B cell (primary cell): Measurements from ENCODE around the gene SELENOV. TPM values are rescaled to one million over a fixed set of nuclear protein-coding genes. Genes with fewer than 3 reads are reported as not detected.
A peak's percentile ranks its signal among the peaks of the same experiment; 100 is the strongest.

Experiments used
- ATAC-seq: fragments of 200-7000 bp; cut with Tn5 transposase; one replicate; pipeline ENCODE4 v1.10.0; 2021; ENCODE audit warnings: low read depth, mild to moderate bottlenecking, moderate number of reproducible peaks, moderate library complexity
- CTCF ChIA-PET: fragments of 350-600 bp; sonication (Branson Sonifier 250); formaldehyde crosslinking; loops from one replicate; lab custom pipeline; 2021; ENCODE audit warnings: antibody characterized with exemption, inconsistent platforms; lab: Charles Lee
- POLR2A ChIA-PET: fragments of 350-600 bp; sonication (Branson Sonifier 250); formaldehyde crosslinking; loops from one replicate; lab custom pipeline; 2021; ENCODE audit warnings: antibody characterized with exemption; lab: Charles Lee
- DNase-seq: peaks from one replicate; pipeline ENCODE4 v3.0.0; 2013
- H2AFZ ChIP-seq: 2 replicates; pipeline ENCODE4 v1.6.1; 2012; ENCODE audit warnings: mild to moderate bottlenecking, low read depth, low read length; ENCODE audit not compliant: insufficient read depth, poor library complexity, severe bottlenecking
- H3K27ac ChIP-seq, 2 donors: 1 replicate in 1 of 2; 2 replicates in 1 of 2; pipeline ENCODE4 v1.5.1; 2012 to 2013; ENCODE audit warnings: low read length in 2 of 2, mild to moderate bottlenecking in 2 of 2, moderate library complexity in 1 of 2
- H3K27me3 ChIP-seq, 4 experiments: fragments of 200-600 bp in 1 of 4; sonication (generic) in 1 of 4; replicated peaks in 1 of 4; 1 replicate in 2 of 4; 2 replicates in 2 of 4; pipeline versions ENCODE4 v1.6.1 to v1.7.0; 2013 to 2016; ENCODE audit warnings: low read length in 3 of 4, mild to moderate bottlenecking in 2 of 4, mixed read lengths in 1 of 4, moderate library complexity in 1 of 4; ENCODE audit not compliant: insufficient read depth in 4 of 4, control insufficient read depth in 3 of 4; ENCODE audit errors: control extremely low read depth in 1 of 4
- H3K36me3 ChIP-seq, 2 experiments: replicated peaks in 1 of 2; 1 replicate in 1 of 2; 2 replicates in 1 of 2; pipeline versions ENCODE4 v1.6.1 to v1.7.1; 2013; ENCODE audit warnings: low read length in 1 of 2; ENCODE audit not compliant: insufficient read depth in 2 of 2, control insufficient read depth in 1 of 2; ENCODE audit errors: control extremely low read depth in 1 of 2, extremely low read depth in 1 of 2
- H3K4me1 ChIP-seq, 2 donors: fragments of 200-600 bp in 1 of 2; sonication (generic) in 1 of 2; 1 replicate in 1 of 2; 2 replicates in 1 of 2; pipeline versions ENCODE4 v1.5.1 to v1.6.1; 2013 to 2017; ENCODE audit warnings: low read length in 2 of 2; ENCODE audit not compliant: control insufficient read depth in 2 of 2, insufficient read depth in 2 of 2
- H3K4me2 ChIP-seq: replicated peaks from 2 replicates; pipeline ENCODE3; 2012; ENCODE audit warnings: mild to moderate bottlenecking, low read depth, low read length; ENCODE audit not compliant: poor library complexity, severe bottlenecking
- H3K4me3 ChIP-seq, 5 experiments: fragments of 200-600 bp in 1 of 5; sonication (generic) in 1 of 5; 1 replicate in 3 of 5; 2 replicates in 2 of 5; pipeline versions ENCODE4 v1.5.1 to v1.7.0; 2011 to 2016; ENCODE audit warnings: low read length in 4 of 5, mild to moderate bottlenecking in 4 of 5, low read depth in 2 of 5, control low read depth in 1 of 5, moderate library complexity in 1 of 5; ENCODE audit not compliant: insufficient read depth in 1 of 5; ENCODE audit errors: control extremely low read depth in 1 of 5, extremely low read depth in 1 of 5
- H3K79me2 ChIP-seq: fragments of 200-600 bp; sonication (generic); one replicate; pipeline ENCODE4 v1.6.0; 2016; ENCODE audit warnings: low read length; ENCODE audit not compliant: control insufficient read depth, insufficient read depth
- H3K9ac ChIP-seq: fragments of 200-600 bp; sonication (generic); 2 replicates; pipeline ENCODE4 v1.6.1; 2017; ENCODE audit warnings: mild to moderate bottlenecking, low read length, moderate library complexity
- H3K9me3 ChIP-seq, 3 donors: one replicate each; pipeline versions ENCODE4 v1.6.1 to v1.7.1; 2013; ENCODE audit warnings: low read length in 2 of 3; ENCODE audit not compliant: control insufficient read depth in 2 of 3, insufficient read depth in 1 of 3; ENCODE audit errors: control extremely low read depth in 1 of 3
- H4K20me1 ChIP-seq: 2 replicates; pipeline ENCODE4 v1.6.0; 2012; ENCODE audit warnings: mild to moderate bottlenecking, low read length; ENCODE audit not compliant: insufficient read depth, control insufficient read depth, poor library complexity, severe bottlenecking
- H3K27ac Mint-ChIP-seq: one replicate; pipeline ENCODE4 v1.8.0; 2021; ENCODE audit warnings: mixed read lengths
- H3K27me3 Mint-ChIP-seq: one replicate; pipeline ENCODE4 v1.8.0; 2021; ENCODE audit warnings: mixed read lengths
- H3K4me1 Mint-ChIP-seq: one replicate; pipeline ENCODE4 v1.8.0; 2021; ENCODE audit warnings: mixed read lengths
- H3K4me3 Mint-ChIP-seq: one replicate; pipeline ENCODE4 v1.8.0; 2021; ENCODE audit warnings: mixed read lengths
- H3K9me3 Mint-ChIP-seq: one replicate; pipeline ENCODE4 v1.8.0; 2022; ENCODE audit warnings: mixed read lengths; ENCODE audit not compliant: insufficient read depth
- CTCF ChIP-seq: fragments of 200-600 bp; IDR thresholded peaks from one replicate; pipeline ENCODE4 v1.8.0; 2022; ENCODE audit warnings: antibody characterized with exemption, mild to moderate bottlenecking
- EZH2 ChIP-seq: IDR thresholded peaks from 2 replicates; pipeline ENCODE4 v1.6.1; 2012; ENCODE audit warnings: borderline replicate concordance, low read depth, mild to moderate bottlenecking, moderate library complexity, low read length; ENCODE audit not compliant: insufficient read depth, poor library complexity, severe bottlenecking
- WGBS: methylation state at CpG from one replicate; pipeline ENCODE4 v1.1.5; 2013; ENCODE audit warnings: missing lambda C conversion rate; ENCODE audit not compliant: insufficient coverage; 5-methylcytosine and 5-hydroxymethylcytosine counted together
- intact Hi-C: fragments of 100-400 bp; cut with micrococcal nuclease; formaldehyde crosslinking; loops from one replicate; pipeline ENCODE4 v1.10.0; 2022
- polyA plus RNA-seq: library from polyadenylated mRNA; depleted of rRNA; stranded (reverse); fragments of >200 nt; gene quantifications from 2 replicates; pipeline ENCODE4 v1.2.3, GENCODE V29; 2012
- total RNA-seq, 2 donors: library from RNA; stranded (reverse); fragments of 120-200 nt in 1 of 2; gene quantifications; 1 replicate in 1 of 2; 2 replicates in 1 of 2; pipeline versions ENCODE4 v1.2.3 to v1.2.4, GENCODE V29; 2013 to 2022

SELENOV gene
- total and polyA plus RNA-seq, 2 donors (not counting 1 experiment from before 2014, with no cell fraction given), result not detected

- TF ChIP-seq EZH2 (no peak), CTCF (no peak)
- CTCF ChIA-PET, result no interaction called here
- Histone ChIP-seq H3K9me3 (no peaks in the 10 kb centered on the region), H3K27me3 (no peaks in the 10 kb centered on the region), H3K4me2 (peak overlapping the region; percentile 36), H4K20me1 (no peaks in the 10 kb centered on the region), H3K4me1 (peaks cover under 1 to 16% of the 10 kb centered on the region in 2 donors), H3K36me3 (no peaks in the 10 kb centered on the region), H3K79me2 (no peaks in the 10 kb centered on the region), H2AFZ (peak overlapping the region; percentile 66), H3K27ac (peak overlapping the region in 1 of 2 donors; percentile 29), H3K9ac (peak overlapping the region; percentile 26), H3K4me3 (peak overlapping the region in 2 of 5 experiments; percentile 5 to 18)
- POLR2A ChIA-PET, result no interaction called here
- Mint-ChIP-seq H3K4me3 (peak overlapping the region; percentile 74), H3K4me1 (peaks cover 24% of the 10 kb centered on the region), H3K27ac (peak overlapping the region; percentile 77), H3K9me3 (no peaks in the 10 kb centered on the region), H3K27me3 (no peaks in the 10 kb centered on the region)
- ATAC-seq (peak; percentile 43), DNase-seq (peak; percentile 11)
- WGBS, result 68% methylated on average over 3 of the region's 5 CpGs
- intact Hi-C loops, result no loop called here
These were observed 43.1 kb downstream of the SELENOV start for GRCh38 chr19:39557811-39558623.

DNA sequence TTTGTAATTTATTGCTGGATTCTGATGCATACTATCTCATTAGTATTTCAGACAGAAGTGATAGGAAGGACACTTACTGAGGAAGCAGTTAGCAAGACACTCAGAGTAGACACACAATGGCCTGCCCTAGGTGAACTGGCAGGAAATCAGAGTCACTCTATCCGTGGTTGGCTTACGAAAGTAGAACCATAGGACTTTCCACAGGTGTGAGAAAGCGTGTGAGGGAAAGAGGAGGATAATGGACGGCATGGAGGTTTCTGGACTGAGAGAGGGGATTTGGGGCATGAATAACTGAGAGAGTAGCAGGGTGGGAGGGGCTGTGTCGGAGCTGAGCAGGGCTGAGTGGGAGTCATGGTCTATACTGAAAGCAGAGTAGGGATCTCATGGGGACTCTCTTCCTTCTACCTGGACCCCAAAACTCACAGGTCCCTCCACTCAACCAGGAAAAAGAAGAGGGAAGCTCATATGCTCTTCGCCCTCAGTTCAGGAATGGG, 43.7 kb downstream of the SELENOV start:
- H3K36me3 ChIP-seq, result no peaks in the 10 kb centered on the region
- Mint-ChIP-seq H3K4me3 (peak overlapping the region; percentile 74), H3K27ac (peak overlapping the region; percentile 77), H3K9me3 (no peaks in the 10 kb centered on the region), H3K4me1 (peaks cover 19% of the 10 kb centered on the region), H3K27me3 (no peaks in the 10 kb centered on the region)
- no peaks in the 10 kb centered on the region for H3K79me2 ChIP-seq
- DNase-seq (no peak), ATAC-seq (peak; percentile 14)
- no peaks in the 10 kb centered on the region for H3K9me3 ChIP-seq
- intact Hi-C loops, result no loop called here
- 73% methylated on average over 4 of the region's 6 CpGs for WGBS
- peak overlapping the region; percentile 36 for H3K4me2 ChIP-seq
- H3K27me3 ChIP-seq, result no peaks in the 10 kb centered on the region
- peak overlapping the region; percentile 26 for H3K9ac ChIP-seq
- TF ChIP-seq EZH2, result no peak
- no peak for TF ChIP-seq CTCF
- peak overlapping the region; percentile 66 for H2AFZ ChIP-seq
- H3K4me1 ChIP-seq, result peaks cover 0 to 12% of the 10 kb centered on the region in 2 donors
- no peaks in the 10 kb centered on the region for H4K20me1 ChIP-seq
- POLR2A ChIA-PET, result no interaction called here
- CTCF ChIA-PET, result no interaction called here
- H3K27ac ChIP-seq, result peak overlapping the region; percentile 19 to 29
- H3K4me3 ChIP-seq, result peak overlapping the region in 1 of 5 experiments; percentile 18
